ENCODE measurements around the gene FKBP2. TPM values are rescaled to one million over a fixed set of nuclear protein-coding genes. Genes with fewer than 3 reads are reported as not detected.

The FKBP2 gene
- total RNA-seq, 6 experiments from 2014 or later: 49.4 to 108 (median 66.7) TPM

- Histone ChIP-seq H3K9me3 (no peaks in the 10 kb centered on the region), H3K36me3 (no peaks in the 10 kb centered on the region), H3K4me1 (peaks cover 0 to 24% (median 6%) of the 10 kb centered on the region in 4 donors), H3K27ac (no peak overlapping the region), H3K27me3 (peaks cover 0 to 5% of the 10 kb centered on the region in 2 donors), H3K4me3 (no peak overlapping the region)
- no CpG with 5 or more reads among the region's 9 CpGs for WGBS (ENCODE audit: insufficient coverage, low coverage, low lambda C conversion rate, missing lambda C conversion rate)
- intact Hi-C loops (cut with DNase I): no loop called here
- DNase-seq (no peak), ATAC-seq (no peak)
- TF ChIP-seq POLR2A (IDR thresholded peaks at IDR 0.05): no peak
- TF ChIP-seq CTCF (IDR thresholded peaks at IDR 0.05): no peak
Observed at GRCh38 chr11:64288353-64288750, 47.5 kb downstream of the FKBP2 start.

GRCh38 chr11:64289002-64289564 is 48.2 kb downstream of the FKBP2 start:
- Histone ChIP-seq H3K4me3 (no peak overlapping the region), H3K4me1 (peaks cover 0 to 21% (median 6%) of the 10 kb centered on the region in 4 donors), H3K9me3 (no peaks in the 10 kb centered on the region), H3K27ac (no peak overlapping the region), H3K27me3 (peaks cover 0 to 8% of the 10 kb centered on the region in 2 donors), H3K36me3 (no peaks in the 10 kb centered on the region)
- ATAC-seq: no peak
- intact Hi-C loops (cut with DNase I): no loop called here
- peak in 1 of 3 donors; percentile 45 for DNase-seq
- WGBS (ENCODE audit: insufficient coverage, low coverage, low lambda C conversion rate, missing lambda C conversion rate): no CpG with 5 or more reads among the region's 13 CpGs
- no peak for TF ChIP-seq CTCF (IDR thresholded peaks at IDR 0.05)
- TF ChIP-seq POLR2A (IDR thresholded peaks at IDR 0.05): no peak

GRCh38 chr11:64290352-64291261 is 49.7 kb downstream of the FKBP2 start:
- 52% methylated on average over 4 of the region's 10 CpGs for WGBS (ENCODE audit: insufficient coverage, low coverage, low lambda C conversion rate, missing lambda C conversion rate)
- H3K36me3 ChIP-seq: no peaks in the 10 kb centered on the region
- ATAC-seq (no peak), DNase-seq (no peak)
- H3K4me1 ChIP-seq: peaks cover 0 to 19% (median 5%) of the 10 kb centered on the region in 4 donors
- H3K9me3 ChIP-seq: no peaks in the 10 kb centered on the region
- H3K4me3 ChIP-seq: no peak overlapping the region
- no peak overlapping the region for H3K27ac ChIP-seq
- TF ChIP-seq POLR2A (IDR thresholded peaks at IDR 0.05): no peak
- TF ChIP-seq CTCF (IDR thresholded peaks at IDR 0.05): no peak
- H3K27me3 ChIP-seq: peaks cover 0 to 10% of the 10 kb centered on the region in 2 donors
- intact Hi-C loops (cut with DNase I): no loop called here

GRCh38 chr11:64291262-64291751 is 50.4 kb downstream of the FKBP2 start, which contains the start of gene KCNK4:
Gene KCNK4, plus strand, starts transcription at chr11:64291302. Its CDS starts 1,717 bp downstream, at chr11:64293019.
- no peaks in the 10 kb centered on the region for H3K9me3 ChIP-seq
- peaks cover 0 to 10% of the 10 kb centered on the region in 2 donors for H3K27me3 ChIP-seq
- H3K36me3 ChIP-seq: no peaks in the 10 kb centered on the region
- no peak within 1 kb of the TSS for H3K27ac ChIP-seq
- peak within 1 kb of the TSS in 1 of 3 donors; percentile 1 for H3K4me3 ChIP-seq
- WGBS (ENCODE audit: insufficient coverage, low coverage, low lambda C conversion rate, missing lambda C conversion rate): no CpG with 5 or more reads among the region's 45 CpGs
- TF ChIP-seq POLR2A (IDR thresholded peaks at IDR 0.05) (no peak), CTCF (IDR thresholded peaks at IDR 0.05) (no peak)
- peaks cover 0 to 14% (median 2%) of the 10 kb centered on the region in 4 donors for H3K4me1 ChIP-seq
- intact Hi-C loops (cut with DNase I): no loop called here
- ATAC-seq: no peak
- DNase-seq: no peak
